CD1c-positive myeloid dendritic cell (primary cell): ENCODE measurements around the gene SVBP.
"Not testable (repeated sequence)": the region's sequence is repeated elsewhere in the genome, so short reads cannot be mapped to it uniquely, and the experiment has no call there.

Experiments
- DNase-seq: peaks from one replicate; pipeline ENCODE4 v3.0.0-alpha.2; 2016; ENCODE audit errors: extremely low spot score

Gene SVBP

GRCh38 chr1:42816585-42817439 is at the start of gene SVBP, which contains the start of gene ERMAP:
SVBP (minus strand) TSS chr1:42817397; CDS start chr1:42816544, 853 bp downstream.
ERMAP (plus strand) TSS chr1:42817122; CDS start chr1:42830449, 13,327 bp downstream.
- DNase-seq: peak; percentile 96

GRCh38 chr1:42866549-42866948 is 49.4 kb upstream of the SVBP start:
- DNase-seq: no peak

GRCh38 chr1:42861014-42861399 is 43.8 kb upstream of the SVBP start:
- DNase-seq: no peak

DNA sequence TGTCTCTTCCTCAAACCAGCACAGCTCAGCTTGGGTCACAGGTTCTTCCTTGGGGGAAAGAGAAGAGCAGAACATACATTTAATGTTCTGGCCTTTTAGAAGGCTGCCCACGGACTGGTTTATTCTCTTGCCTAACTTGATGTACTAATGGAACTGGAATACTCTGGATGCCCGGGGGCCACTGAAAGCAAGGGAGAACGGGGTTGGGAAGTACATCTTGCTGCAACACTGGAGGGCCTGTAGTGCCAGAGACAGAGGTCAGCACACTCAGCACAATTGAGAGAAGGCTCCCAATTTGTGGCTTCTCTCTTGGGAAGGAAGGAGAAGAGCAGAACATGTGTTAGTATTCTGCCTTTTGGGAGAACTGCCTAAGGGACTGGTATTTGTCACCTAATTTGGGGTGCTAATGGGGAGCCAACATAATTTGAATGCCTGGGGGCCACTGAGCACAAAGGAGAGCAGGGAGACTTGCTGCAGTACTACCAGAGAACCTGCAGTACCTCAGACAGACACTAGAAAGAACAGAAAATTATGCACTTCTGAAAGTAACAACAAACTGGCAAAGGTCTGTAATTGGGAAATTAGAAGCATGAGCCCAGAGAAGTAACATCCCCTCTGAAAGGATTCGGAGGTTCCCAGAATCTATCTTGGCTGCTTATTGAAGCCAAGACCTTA is 43.3 kb upstream of the SVBP start:
- DNase-seq: no peak

DNA sequence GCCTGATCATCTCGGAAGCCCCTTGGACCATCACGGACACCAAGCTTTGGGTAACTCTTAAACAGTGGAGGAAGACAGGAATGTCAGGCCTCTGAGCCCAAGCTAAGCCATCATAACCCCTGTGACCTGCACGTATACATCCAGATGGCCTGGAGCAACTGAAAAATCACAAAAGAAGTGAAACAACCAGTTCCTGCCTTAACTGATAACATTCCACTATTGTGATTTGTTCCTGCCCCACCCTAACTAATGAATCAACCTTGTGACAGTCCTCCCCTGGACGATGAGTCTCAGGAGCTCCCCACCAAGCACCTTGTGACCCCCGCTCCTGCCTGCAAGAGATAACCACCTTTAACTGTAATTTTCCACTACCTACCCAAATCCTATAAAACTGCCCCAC is 42.2 kb upstream of the SVBP start:
- not testable (repeated sequence) for DNase-seq

- DNase-seq: not testable (repeated sequence)
Observed at GRCh38 chr1:42856554-42856953, 39.4 kb upstream of the SVBP start.

GRCh38 chr1:42853116-42853884 is 36.1 kb upstream of the SVBP start:
- DNase-seq: no peak

GRCh38 chr1:42852608-42852980 is 35.4 kb upstream of the SVBP start:
- no peak for DNase-seq

DNA sequence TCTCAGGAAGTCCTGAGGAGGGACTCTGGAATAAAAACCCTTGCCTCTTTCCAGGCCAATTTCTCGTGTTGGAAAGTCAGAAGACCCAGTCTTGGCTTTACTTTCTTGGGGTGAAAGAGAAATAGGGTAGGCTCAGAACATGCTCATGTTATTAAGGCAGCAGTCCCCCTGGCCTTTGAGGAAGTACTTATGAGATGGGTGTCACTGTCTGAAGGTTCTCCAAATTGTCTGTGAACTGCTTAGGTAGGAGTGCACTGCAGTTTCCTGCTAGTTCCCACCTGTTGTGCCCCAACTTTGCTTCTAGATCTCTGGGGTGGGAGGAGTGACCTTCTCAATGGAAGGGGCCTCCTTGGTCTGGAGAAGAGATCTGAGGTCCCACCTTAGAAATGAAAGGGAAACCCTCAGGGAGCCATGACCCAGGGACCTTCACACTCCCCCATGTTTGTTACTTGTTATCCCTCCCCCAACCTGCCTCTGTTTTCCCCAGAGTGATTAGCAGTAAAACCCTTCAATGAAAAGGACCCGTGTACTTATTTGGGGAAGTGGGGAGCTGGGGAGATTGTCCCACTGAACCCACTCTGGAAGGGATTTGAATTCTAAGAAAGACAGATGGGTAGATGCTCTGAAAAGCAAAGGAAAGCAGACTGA is 34.9 kb upstream of the SVBP start:
- no peak for DNase-seq

- DNase-seq: no peak
Observed at GRCh38 chr1:42851420-42851819, 34.2 kb upstream of the SVBP start.

DNA sequence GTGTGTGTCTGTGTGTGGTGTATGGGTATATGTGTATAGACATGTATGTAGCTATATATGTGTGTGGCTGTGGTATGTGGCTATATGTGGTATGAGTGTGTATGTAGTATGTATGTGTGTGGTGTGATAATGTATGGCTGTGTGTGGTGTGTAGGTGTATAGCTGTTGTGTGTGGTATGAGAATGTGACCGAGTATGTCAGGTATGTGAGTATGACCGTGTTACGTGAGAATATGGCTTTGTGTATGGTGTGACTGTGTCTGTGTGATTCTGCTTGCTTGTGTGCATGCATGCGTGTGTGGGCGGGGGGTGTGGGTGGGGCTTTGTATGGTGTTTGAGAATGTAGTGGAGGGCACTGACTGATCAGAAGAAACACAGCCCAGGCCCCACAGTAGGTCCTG is 32.7 kb upstream of the SVBP start:
- no peak for DNase-seq

- no peak for DNase-seq
Observed at GRCh38 chr1:42848823-42849537, 31.8 kb upstream of the SVBP start.

DNA sequence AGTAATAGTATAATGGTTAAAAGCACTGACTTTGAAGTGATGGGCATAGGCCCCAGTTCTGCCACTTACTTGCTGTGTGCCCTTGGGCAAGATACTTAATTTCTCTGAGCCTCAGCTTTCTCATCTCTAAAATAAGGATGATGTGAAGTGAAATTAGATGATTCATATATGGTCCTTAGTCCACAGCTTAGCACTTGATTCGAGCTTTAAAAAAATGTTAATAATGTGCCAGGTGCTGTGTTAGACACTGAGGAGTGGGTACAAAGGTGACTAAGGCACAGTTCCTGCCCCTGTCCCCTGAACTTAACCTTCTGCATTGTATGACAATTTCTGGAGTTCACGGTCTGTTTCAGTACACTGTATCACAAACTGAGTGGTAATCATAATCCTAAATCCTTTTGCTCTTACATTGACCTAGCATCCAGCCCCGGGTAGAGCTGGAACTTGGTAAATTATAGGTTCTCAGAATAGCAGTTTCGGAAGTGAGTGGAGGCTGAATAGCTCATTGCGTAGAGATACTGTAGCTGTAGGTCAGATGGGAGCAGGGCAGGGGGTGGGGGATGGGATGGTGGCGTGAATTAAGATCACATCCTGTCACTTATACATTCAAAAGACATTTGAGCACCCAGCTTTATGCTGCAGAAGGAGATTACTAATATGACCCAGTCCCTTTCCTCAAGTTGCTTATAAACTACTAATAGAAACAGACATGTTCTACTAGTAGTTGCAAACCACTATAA is 30.7 kb upstream of the SVBP start:
- no peak for DNase-seq

GRCh38 chr1:42847111-42847595 is 30.0 kb upstream of the SVBP start:
- no peak for DNase-seq

DNA sequence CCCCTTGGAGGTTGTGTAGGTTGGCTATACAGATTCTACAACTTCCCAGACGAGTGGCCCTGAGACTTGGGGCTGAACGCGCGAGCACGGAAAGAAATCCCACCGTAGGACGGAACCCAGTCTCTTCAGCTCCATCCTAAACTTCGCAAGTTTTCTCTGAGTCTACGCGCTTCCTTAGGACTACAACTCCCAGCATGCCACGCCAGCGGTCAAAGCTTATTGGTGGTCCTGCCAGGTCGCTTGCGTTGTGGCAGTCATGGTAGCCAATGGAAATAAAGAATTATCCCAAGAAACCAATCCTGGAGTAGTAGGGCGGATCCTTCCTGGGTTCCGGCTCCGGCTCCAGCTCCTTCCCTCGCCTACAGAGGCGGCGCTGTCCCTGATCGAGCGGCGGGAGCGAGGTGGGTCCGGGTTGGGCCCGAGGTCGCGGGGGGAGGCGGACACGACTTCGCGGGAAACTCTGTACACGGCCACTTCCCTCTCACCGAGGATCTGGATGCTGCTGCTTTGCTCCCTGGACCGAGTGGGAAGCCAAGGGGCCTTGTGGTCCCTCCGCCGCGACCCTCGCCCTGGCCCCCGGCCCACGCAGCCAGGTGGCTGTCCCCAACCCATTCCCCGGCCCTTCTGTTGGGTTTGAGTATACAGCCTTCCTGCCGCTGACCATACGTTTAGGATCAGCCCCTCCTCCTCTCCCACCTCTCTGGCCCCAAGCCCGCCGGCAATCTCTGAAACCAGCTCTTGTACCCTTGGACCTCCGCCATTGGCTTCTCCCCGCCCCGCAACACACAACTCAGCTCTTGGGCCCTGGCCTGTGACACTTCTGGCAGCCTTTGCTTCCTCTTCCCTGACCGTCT is 29.3 kb upstream of the SVBP start, which contains the start of gene ZNF691:
Gene ZNF691 (plus strand): TSS at position 357 of the 854 bp plus-strand sequence. CDS start 3,046 bp downstream, outside the sequence.
- DNase-seq: peak; percentile 97

DNA sequence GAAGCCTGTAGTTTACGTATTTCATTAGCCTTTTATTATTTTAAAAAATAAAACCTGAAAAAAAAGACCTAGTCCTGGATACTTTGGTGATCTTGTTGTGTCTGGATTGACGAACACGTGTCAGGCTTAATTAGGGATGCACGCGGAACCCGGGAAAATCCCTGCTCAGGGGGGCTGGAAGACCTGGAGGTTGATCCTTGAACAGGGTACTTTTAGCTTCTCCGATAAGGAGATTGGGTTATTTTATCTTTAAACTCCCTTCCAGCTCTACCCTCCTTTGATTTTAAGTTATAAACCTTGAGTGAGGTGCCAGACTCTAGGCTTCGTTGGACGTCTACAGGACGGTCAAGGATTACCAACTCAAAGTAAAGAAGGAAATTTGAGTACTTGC is 28.7 kb upstream of the SVBP start:
- no peak for DNase-seq

- DNase-seq: no peak
Observed at GRCh38 chr1:42845193-42845592, 28.0 kb upstream of the SVBP start.

- peak; percentile 36 for DNase-seq
Observed at GRCh38 chr1:42844592-42845140, 27.5 kb upstream of the SVBP start.
